Measurements from ENCODE around the gene G0S2. TPM values are rescaled to one million over a fixed set of nuclear protein-coding genes. Genes with fewer than 3 reads are reported as not detected.

The G0S2 gene
- total RNA-seq, 2 experiments from 2014 or later = 0.70 to 1.5 TPM

GRCh38 chr1:209635850-209636249, 39.4 kb upstream of the G0S2 start:
- Mint-ChIP-seq H3K9me3 (ENCODE audit: low read depth) (no peaks in the 10 kb centered on the region), H3K27ac (no peak overlapping the region), H3K27me3 (peaks cover 2% of the 10 kb centered on the region), H3K36me3 (no peaks in the 10 kb centered on the region), H3K4me1 (peaks cover 6% of the 10 kb centered on the region), H3K4me3 (no peak overlapping the region)
- ATAC-seq (no peak), DNase-seq (no peak)
- CTCF ChIA-PET = interaction anchor here (0.9 to 1.6 kb wide), 3 partner anchors 9 to 70 kb away, joined by 3 to 5 read pairs (median 4); no protein-coding TSS in a partner anchor

GRCh38 chr1:209641832-209642172, 33.4 kb upstream of the G0S2 start:
- no peak for ATAC-seq
- Mint-ChIP-seq H3K4me1 (no peaks in the 10 kb centered on the region), H3K4me3 (no peak overlapping the region)

GRCh38 chr1:209642816-209643215, 32.4 kb upstream of the G0S2 start:
- Mint-ChIP-seq H3K36me3 (no peaks in the 10 kb centered on the region), H3K4me1 (no peaks in the 10 kb centered on the region), H3K27ac (no peak overlapping the region), H3K27me3 (peaks cover 2% of the 10 kb centered on the region), H3K9me3 (ENCODE audit: low read depth) (no peaks in the 10 kb centered on the region), H3K4me3 (no peak overlapping the region)
- DNase-seq = no peak
- ATAC-seq = no peak
- CTCF ChIA-PET = interaction anchor here (0.9 to 2.1 kb wide), 4 partner anchors 11 to 105 kb away, joined by 3 to 10 read pairs (median 4); no protein-coding TSS in a partner anchor

More at GRCh38 chr1:209641832-209642172, 33.4 kb upstream of the G0S2 start:
- H3K36me3 Mint-ChIP-seq = no peaks in the 10 kb centered on the region
- DNase-seq = no peak
- H3K27me3 Mint-ChIP-seq = peaks cover 2% of the 10 kb centered on the region
- CTCF ChIA-PET = interaction anchor here (0.9 to 1.8 kb wide), 4 partner anchors 10 to 14 kb away, joined by 3 to 4 read pairs (median 4); no protein-coding TSS in a partner anchor
- H3K9me3 Mint-ChIP-seq (ENCODE audit: low read depth) = no peaks in the 10 kb centered on the region
- no peak overlapping the region for H3K27ac Mint-ChIP-seq

DNA sequence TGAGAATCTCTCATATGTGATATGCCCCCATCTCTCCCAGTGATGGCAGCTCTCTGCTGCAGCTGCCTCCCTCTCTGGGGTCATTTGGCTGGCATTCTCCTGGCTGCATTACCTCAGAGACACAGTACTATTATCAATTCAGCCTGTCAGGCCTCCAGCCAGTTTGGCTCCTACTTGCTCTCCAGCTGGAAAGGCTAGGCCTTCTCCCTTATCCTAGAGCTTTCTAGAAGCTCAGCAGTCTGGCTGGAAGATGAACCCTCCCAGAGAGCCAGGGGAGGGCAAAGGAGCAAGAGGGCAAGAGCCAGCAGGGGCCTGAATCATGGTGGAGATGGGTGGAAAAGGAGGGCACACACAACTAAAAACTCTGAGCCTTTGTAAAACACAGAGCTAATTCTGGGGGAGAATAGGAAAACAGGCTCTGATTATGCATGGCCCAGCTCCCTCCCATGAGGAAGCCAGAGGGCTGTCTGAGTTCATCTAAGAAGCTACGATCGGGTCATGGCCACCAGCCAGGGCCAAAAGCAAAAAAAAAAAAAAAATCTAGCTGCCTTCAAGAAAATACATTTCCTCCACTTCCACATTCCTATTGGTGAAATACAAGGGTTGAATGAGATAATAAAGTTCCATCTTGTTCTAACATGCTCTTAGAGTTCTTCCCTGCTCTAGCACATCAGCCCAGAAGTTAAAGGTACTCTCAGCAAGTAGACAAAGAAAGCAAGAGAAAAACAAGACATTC, 31.8 kb upstream of the G0S2 start:
- H3K36me3 Mint-ChIP-seq = no peaks in the 10 kb centered on the region
- no peaks in the 10 kb centered on the region for H3K4me1 Mint-ChIP-seq
- no peak overlapping the region for H3K4me3 Mint-ChIP-seq
- no peaks in the 10 kb centered on the region for H3K9me3 Mint-ChIP-seq (ENCODE audit: low read depth)
- H3K27me3 Mint-ChIP-seq = no peaks in the 10 kb centered on the region
- CTCF ChIA-PET = interaction anchor here (0.6 to 2.1 kb wide), 4 partner anchors 67 to 105 kb away, joined by 3 to 10 read pairs (median 4); no protein-coding TSS in a partner anchor
- ATAC-seq (no peak), DNase-seq (no peak)
- no peak overlapping the region for H3K27ac Mint-ChIP-seq

DNA sequence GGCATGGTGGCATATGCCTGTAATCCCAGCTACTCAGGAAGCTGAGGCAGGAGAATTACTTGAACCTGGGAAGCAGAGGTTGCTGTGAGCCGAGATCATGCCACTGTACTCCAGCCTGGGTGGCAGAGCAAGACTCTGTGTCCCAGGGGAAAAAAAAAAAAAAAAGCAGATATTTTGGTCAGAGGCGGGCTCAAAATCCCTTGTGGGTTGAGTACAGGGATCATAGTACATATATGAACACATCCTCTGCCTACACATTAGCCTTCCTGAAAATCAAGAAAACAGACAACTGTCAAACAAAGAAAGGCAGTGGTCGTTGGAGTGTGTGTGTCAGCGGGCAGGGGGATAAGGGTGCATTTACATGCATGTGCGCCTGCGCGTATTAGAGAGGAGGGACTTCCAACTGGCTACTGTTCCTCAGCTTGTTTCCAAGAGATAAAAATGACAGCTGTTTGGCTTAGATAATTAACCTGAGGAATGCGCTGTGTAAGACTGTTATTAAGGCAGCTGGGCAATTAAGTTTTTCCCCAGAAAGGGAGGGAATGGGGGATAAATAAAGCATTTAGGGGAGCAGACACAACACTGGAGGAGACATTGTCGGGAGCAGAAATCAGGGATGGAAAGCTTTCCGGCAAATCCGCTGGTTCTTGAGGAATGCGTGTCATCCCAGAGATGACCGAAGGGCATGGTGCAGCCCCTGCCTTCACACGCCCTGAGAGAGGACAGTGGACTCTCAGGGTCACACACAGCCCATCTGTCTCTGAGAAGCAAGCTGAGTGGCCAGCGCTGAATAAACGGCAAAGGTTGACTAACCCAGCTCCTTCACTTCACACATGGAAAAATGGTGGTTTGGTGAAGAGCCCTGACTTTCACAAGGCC, 29.4 kb upstream of the G0S2 start:
- DNase-seq (no peak), ATAC-seq (no peak)
- Mint-ChIP-seq H3K36me3 (no peaks in the 10 kb centered on the region), H3K9me3 (ENCODE audit: low read depth) (no peaks in the 10 kb centered on the region), H3K27ac (no peak overlapping the region), H3K4me1 (peaks cover 13% of the 10 kb centered on the region), H3K27me3 (no peaks in the 10 kb centered on the region), H3K4me3 (no peak overlapping the region)
- CTCF ChIA-PET = no interaction called here

DNA sequence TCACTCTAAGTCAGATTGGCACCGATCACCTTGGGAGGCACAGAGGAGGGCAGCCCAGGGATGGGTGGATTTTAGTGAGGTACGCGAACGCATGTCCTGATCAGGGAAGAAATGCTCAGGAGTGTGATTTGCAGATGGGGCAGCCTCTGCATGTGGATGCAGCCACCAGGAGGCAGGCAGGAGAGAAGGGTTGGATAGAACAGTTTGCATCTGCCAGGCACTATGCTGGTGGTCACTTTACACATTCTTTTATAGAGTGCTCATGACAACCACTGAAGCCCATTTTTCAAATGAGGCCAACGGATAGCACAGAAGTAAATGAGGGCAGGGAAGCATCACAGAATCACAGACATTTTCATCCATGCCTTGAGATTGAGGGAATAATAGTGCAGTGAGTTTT, 28.7 kb upstream of the G0S2 start:
- H3K4me3 Mint-ChIP-seq = no peak overlapping the region
- CTCF ChIA-PET = no interaction called here
- H3K27ac Mint-ChIP-seq = no peak overlapping the region
- H3K36me3 Mint-ChIP-seq = no peaks in the 10 kb centered on the region
- DNase-seq (no peak), ATAC-seq (no peak)
- no peaks in the 10 kb centered on the region for H3K27me3 Mint-ChIP-seq
- H3K9me3 Mint-ChIP-seq (ENCODE audit: low read depth) = no peaks in the 10 kb centered on the region
- peaks cover 20% of the 10 kb centered on the region for H3K4me1 Mint-ChIP-seq

GRCh38 chr1:209647156-209647555, 28.1 kb upstream of the G0S2 start:
- DNase-seq (no peak), ATAC-seq (no peak)
- no peak overlapping the region for H3K27ac Mint-ChIP-seq
- no peaks in the 10 kb centered on the region for H3K36me3 Mint-ChIP-seq
- no peaks in the 10 kb centered on the region for H3K9me3 Mint-ChIP-seq (ENCODE audit: low read depth)
- H3K4me3 Mint-ChIP-seq = no peak overlapping the region
- CTCF ChIA-PET = no interaction called here
- peaks cover 24% of the 10 kb centered on the region for H3K4me1 Mint-ChIP-seq
- no peaks in the 10 kb centered on the region for H3K27me3 Mint-ChIP-seq

- CTCF ChIA-PET = interaction anchor here (1.3 to 1.7 kb wide), 2 partner anchors 79 to 81 kb away, joined by 4 to 5 read pairs; no protein-coding TSS in a partner anchor
- Mint-ChIP-seq H3K4me3 (no peak overlapping the region), H3K9me3 (ENCODE audit: low read depth) (no peaks in the 10 kb centered on the region), H3K27me3 (no peaks in the 10 kb centered on the region), H3K4me1 (peaks cover 26% of the 10 kb centered on the region), H3K27ac (no peak overlapping the region), H3K36me3 (no peaks in the 10 kb centered on the region)
- ATAC-seq = no peak
- DNase-seq = no peak
Measured at GRCh38 chr1:209648346-209648745, 26.9 kb upstream of the G0S2 start.

GRCh38 chr1:209648931-209649776, 26.1 kb upstream of the G0S2 start:
- Mint-ChIP-seq H3K4me1 (peaks cover 26% of the 10 kb centered on the region), H3K9me3 (ENCODE audit: low read depth) (no peaks in the 10 kb centered on the region), H3K27ac (no peak overlapping the region), H3K4me3 (no peak overlapping the region), H3K36me3 (no peaks in the 10 kb centered on the region), H3K27me3 (no peaks in the 10 kb centered on the region)
- ATAC-seq = no peak
- CTCF ChIA-PET = interaction anchor here (0.7 to 1.7 kb wide), 6 partner anchors 10 to 82 kb away, joined by 3 to 5 read pairs (median 4); no protein-coding TSS in a partner anchor
- DNase-seq = no peak

DNA sequence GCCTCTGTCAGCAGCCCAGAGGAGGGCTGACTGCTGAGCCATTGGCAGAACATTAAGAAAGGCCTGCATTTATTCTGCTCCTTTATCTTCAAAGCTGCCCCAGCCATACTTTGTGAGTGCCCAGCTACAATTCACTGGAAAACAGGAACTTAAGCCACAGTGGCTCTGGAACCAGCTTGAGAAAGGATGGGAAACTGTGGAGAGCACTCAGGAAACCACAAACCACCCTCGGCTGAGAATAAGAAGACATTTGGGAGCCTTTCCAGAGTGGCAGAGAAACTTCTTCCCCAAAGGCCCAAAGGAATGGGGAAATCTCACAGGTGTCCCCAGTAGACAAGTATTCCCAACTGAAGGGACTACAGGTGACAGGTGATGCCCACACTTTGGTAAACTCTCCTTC, 24.8 kb upstream of the G0S2 start:
- H3K27me3 Mint-ChIP-seq = no peaks in the 10 kb centered on the region
- no peaks in the 10 kb centered on the region for H3K9me3 Mint-ChIP-seq (ENCODE audit: low read depth)
- ATAC-seq = no peak
- H3K4me1 Mint-ChIP-seq = peaks cover 26% of the 10 kb centered on the region
- H3K27ac Mint-ChIP-seq = no peak overlapping the region
- no peak overlapping the region for H3K4me3 Mint-ChIP-seq
- CTCF ChIA-PET = interaction anchor here (0.6 to 1.6 kb wide), 6 partner anchors 23 to 118 kb away, joined by 3 to 5 read pairs (median 4); no protein-coding TSS in a partner anchor
- H3K36me3 Mint-ChIP-seq = no peaks in the 10 kb centered on the region
- no peak for DNase-seq

GRCh38 chr1:209651138-209651587, 24.0 kb upstream of the G0S2 start:
- H3K27ac Mint-ChIP-seq = peak overlapping the region; percentile 70
- H3K9me3 Mint-ChIP-seq (ENCODE audit: low read depth) = no peaks in the 10 kb centered on the region
- no peaks in the 10 kb centered on the region for H3K36me3 Mint-ChIP-seq
- H3K4me1 Mint-ChIP-seq = peaks cover 26% of the 10 kb centered on the region
- CTCF ChIA-PET = interaction anchor here (0.6 to 1.6 kb wide), 6 partner anchors 23 to 117 kb away, joined by 3 to 4 read pairs (median 4); no protein-coding TSS in a partner anchor
- H3K4me3 Mint-ChIP-seq = no peak overlapping the region
- peak; percentile 87 for DNase-seq
- H3K27me3 Mint-ChIP-seq = no peaks in the 10 kb centered on the region
- ATAC-seq = peak; percentile 99

- H3K27ac Mint-ChIP-seq = peak within 1 kb of the TSS; percentile 70
- no peaks in the 10 kb centered on the region for H3K36me3 Mint-ChIP-seq
- ATAC-seq = no peak
- no peaks in the 10 kb centered on the region for H3K27me3 Mint-ChIP-seq
- no peaks in the 10 kb centered on the region for H3K9me3 Mint-ChIP-seq (ENCODE audit: low read depth)
- H3K4me1 Mint-ChIP-seq = peaks cover 27% of the 10 kb centered on the region
- CTCF ChIA-PET = interaction anchor here (0.6 to 2.6 kb wide), 7 partner anchors 13 to 80 kb away, joined by 3 to 8 read pairs (median 4); no protein-coding TSS in a partner anchor
- no peak for DNase-seq
- H3K4me3 Mint-ChIP-seq = no peak within 1 kb of the TSS
Measured at GRCh38 chr1:209652121-209652735, 23.0 kb upstream of the G0S2 start, which contains the start of gene LAMB3. Gene LAMB3, minus strand, starts transcription at chr1:209652425. Its CDS starts 1,481 bp downstream, at chr1:209650944.

Measured in activated CD8-positive, alpha-beta memory T cell treated with anti-CD3 and anti-CD28 coated beads, Interleukin-2, amount 10 ng/mL, durations not matched to agents 7 days and 5 days (primary cell).